Endothelial cell of umbilical vein (primary cell): ENCODE results near the gene KLF17. TPM values are rescaled to one million over a fixed set of nuclear protein-coding genes. Genes with fewer than 3 reads are reported as not detected.

ENCODE experiments used
- BruUV-seq: library from RNA; stranded (reverse); fragments of 400-500 nt; replicated peaks from 2 replicates; lab custom pipeline; 2021; lab: Mats Ljungman, UMichigan
- CTCF ChIA-PET: fragments of 300-600, 350-600 bp; sonication (Branson Sonifier 250); formaldehyde crosslinking; loops from one replicate; lab custom pipeline; 2021; ENCODE audit warnings: antibody characterized with exemption, inconsistent platforms; lab: Charles Lee
- POLR2A ChIA-PET: fragments of 300-600, 350-600 bp; sonication (Branson Sonifier 250); formaldehyde crosslinking; loops from one replicate; lab custom pipeline; 2021; ENCODE audit warnings: antibody characterized with exemption, inconsistent platforms; lab: Charles Lee
- DNase-seq: peaks from one replicate; pipeline ENCODE4 v3.0.0-alpha.2; 2011; ENCODE audit warnings: low read depth, low spot score
- FAIRE-seq: peaks from 2 replicates; lab custom pipeline; 2011; peaks lifted over from hg19 to GRCh38; lab: Jason Lieb, UNC
- H2AFZ ChIP-seq: 2 replicates; pipeline ENCODE4 v1.6.0; 2012; ENCODE audit warnings: low read depth, low read length, control low read depth, inconsistent platforms
- H3K27ac ChIP-seq: 2 replicates; pipeline ENCODE4 v1.5.1; 2011; ENCODE audit warnings: low read depth, mild to moderate bottlenecking, control low read depth, low read length, moderate library complexity; ENCODE audit not compliant: insufficient read depth
- H3K27me3 ChIP-seq, 2 experiments: 2 replicates each; pipeline versions ENCODE4 v1.6.0 to v1.6.1; 2011; ENCODE audit warnings: low read length in 2 of 2, mixed read lengths in 1 of 2; ENCODE audit not compliant: control insufficient read depth in 2 of 2, insufficient read depth in 2 of 2
- H3K36me3 ChIP-seq, 2 experiments: 2 replicates in 1 of 2; 3 replicates in 1 of 2; pipeline ENCODE4 v1.5.1; 2011; ENCODE audit warnings: low read length in 2 of 2, mild to moderate bottlenecking in 1 of 2, moderate library complexity in 1 of 2; ENCODE audit not compliant: control insufficient read depth in 2 of 2, insufficient read depth in 2 of 2; ENCODE audit errors: extremely low read depth in 1 of 2
- H3K4me1 ChIP-seq: 3 replicates; pipeline ENCODE4 v1.5.1; 2011; ENCODE audit warnings: mild to moderate bottlenecking, low read length; ENCODE audit not compliant: control insufficient read depth, insufficient read depth; ENCODE audit errors: extremely low read depth
- H3K4me2 ChIP-seq: 2 replicates; pipeline ENCODE4 v1.6.1; 2011; ENCODE audit warnings: low read length, control low read depth, mixed read lengths; ENCODE audit not compliant: insufficient read depth
- H3K4me3 ChIP-seq, 3 experiments: fragments of 200-600 bp in 1 of 3; sonication (generic), shearing (Covaris generic) in 1 of 3; replicated peaks in 1 of 3; 2 replicates each; pipeline ENCODE4 v1.5.1; 2011 to 2016; ENCODE audit warnings: control low read depth in 3 of 3, low read length in 3 of 3, mild to moderate bottlenecking in 2 of 3, inconsistent platforms in 1 of 3, low read depth in 1 of 3, moderate library complexity in 1 of 3; ENCODE audit not compliant: insufficient read depth in 1 of 3
- H3K79me2 ChIP-seq: 2 replicates; pipeline ENCODE4 v1.6.0; 2012; ENCODE audit warnings: low read length, inconsistent platforms; ENCODE audit not compliant: control insufficient read depth, insufficient read depth
- H3K9ac ChIP-seq: replicated peaks from 2 replicates; pipeline ENCODE3; 2011; ENCODE audit warnings: low read length, control low read depth; ENCODE audit not compliant: insufficient read depth; ENCODE audit errors: extremely low read depth
- H3K9me1 ChIP-seq: replicated peaks from 3 replicates; pipeline ENCODE4 v1.6.0; 2011; ENCODE audit warnings: mild to moderate bottlenecking, low read length; ENCODE audit not compliant: control insufficient read depth, insufficient read depth; ENCODE audit errors: extremely low read depth
- H3K9me3 ChIP-seq: replicated peaks from 2 replicates; pipeline ENCODE4 v1.5.1; 2012; ENCODE audit warnings: low read length, inconsistent platforms; ENCODE audit not compliant: control insufficient read depth, insufficient read depth
- H4K20me1 ChIP-seq: replicated peaks from 2 replicates; pipeline ENCODE3; 2011; ENCODE audit warnings: mild to moderate bottlenecking, low read length; ENCODE audit not compliant: control insufficient read depth, insufficient read depth; ENCODE audit errors: extremely low read depth
- CTCF ChIP-seq, 2 donors: IDR thresholded peaks; 1 replicate in 1 of 2; 2 replicates in 1 of 2; pipeline ENCODE4 v1.5.1; 2011; ENCODE audit warnings: low read length in 2 of 2, mild to moderate bottlenecking in 2 of 2, moderate library complexity in 2 of 2, control low read depth in 1 of 2, inconsistent platforms in 1 of 2, low read depth in 1 of 2; ENCODE audit not compliant: insufficient read depth in 1 of 2; ENCODE audit errors: extremely low read depth in 1 of 2
- EZH2 ChIP-seq: IDR thresholded peaks from 2 replicates; pipeline ENCODE4 v1.6.1; 2012; ENCODE audit warnings: borderline replicate concordance, low read depth, mild to moderate bottlenecking, moderate library complexity, low read length, inconsistent platforms; ENCODE audit not compliant: severe bottlenecking
- FOS ChIP-seq: IDR thresholded peaks from 2 replicates; pipeline ENCODE4 v1.6.1; 2011; ENCODE audit warnings: mild to moderate bottlenecking, low read length, moderate library complexity, borderline replicate concordance; ENCODE audit not compliant: insufficient read depth
- GATA2 ChIP-seq: IDR thresholded peaks from 2 replicates; pipeline ENCODE4 v1.7.0; 2011; ENCODE audit warnings: low read depth, mild to moderate bottlenecking, moderate library complexity, mixed read lengths, low read length; ENCODE audit not compliant: insufficient read length, insufficient read depth
- JUN ChIP-seq: IDR thresholded peaks from 2 replicates; pipeline ENCODE4 v1.6.1; 2011; ENCODE audit warnings: borderline replicate concordance, low read depth; ENCODE audit not compliant: insufficient read length, insufficient read depth
- MAX ChIP-seq: IDR thresholded peaks from 2 replicates; pipeline ENCODE4 v1.6.1; 2011; ENCODE audit not compliant: insufficient read depth, insufficient read length
- MYC ChIP-seq: IDR thresholded peaks from one replicate; pipeline ENCODE4 v1.6.1; 2011; ENCODE audit warnings: mild to moderate bottlenecking, low read depth, low read length
- POLR2A ChIP-seq: IDR thresholded peaks from 2 replicates; pipeline ENCODE4 v1.6.1; 2012; ENCODE audit warnings: low read depth, mild to moderate bottlenecking, control low read depth, low read length
- POLR2AphosphoS5 ChIP-seq: IDR thresholded peaks from 2 replicates; pipeline ENCODE4 v1.6.1; 2012; ENCODE audit warnings: low read depth, mild to moderate bottlenecking, control low read depth, low read length, moderate library complexity; ENCODE audit not compliant: insufficient read depth
- dilution Hi-C: fragments of 300-500 bp; cut with MboI; formaldehyde crosslinking; loops from one replicate; pipeline ENCODE4 v1.15.0; 2019; ENCODE audit warnings: low sequenced_read_pairs; ENCODE audit not compliant: extremely low pct_ligation_motif_present
- intact Hi-C: fragments of 100-400 bp; cut with micrococcal nuclease; formaldehyde crosslinking; loops from one replicate; pipeline ENCODE4 v1.10.0; 2022
- polyA plus RNA-seq, 4 experiments: library from polyadenylated mRNA; depleted of rRNA in 3 of 4; stranded (reverse) in 3 of 4; unstranded in 1 of 4; fragments of >200 nt; gene quantifications; 2 replicates each; pipeline versions ENCODE4 v1.2.1 to v1.2.3, GENCODE V29; 2011 to 2012; ENCODE audit warnings: missing spikeins in 1 of 4
- total RNA-seq: library from RNA; stranded (reverse); gene quantifications from 2 replicates; pipeline ENCODE4 v1.2.3, GENCODE V29; 2021

Gene KLF17
- total and polyA plus RNA-seq, 2 donors (not counting 3 experiments of a cell fraction or from before 2014, with no cell fraction given), result not detected

GRCh38 chr1:44154049-44154448, 35.4 kb downstream of the KLF17 start:
- H3K27ac ChIP-seq, result no peak overlapping the region
- ChIA-PET CTCF (no interaction called here), POLR2A (no interaction called here)
- no peak for TF ChIP-seq POLR2AphosphoS5
- no peak for TF ChIP-seq CTCF (IDR thresholded peaks at IDR 0.05; ENCODE audit: extremely low read depth in 1 of 2, insufficient read depth in 1 of 2, low read depth in 1 of 2, low read length in 2 of 2)
- H3K9me3 ChIP-seq, result no peaks in the 10 kb centered on the region
- H3K4me1 ChIP-seq, result no peaks in the 10 kb centered on the region
- DNase-seq, result no peak
- dilution Hi-C loops (no loop called here), intact Hi-C loops (no loop called here)
- no peaks in the 10 kb centered on the region for H3K79me2 ChIP-seq
- H2AFZ ChIP-seq, result no peak overlapping the region
- H3K4me2 ChIP-seq, result no peak overlapping the region
- no peaks in the 10 kb centered on the region for H3K9me1 ChIP-seq
- no peaks in the 10 kb centered on the region for H4K20me1 ChIP-seq
- peaks cover 0 to 4% of the 10 kb centered on the region in 2 experiments for H3K27me3 ChIP-seq
- H3K36me3 ChIP-seq, result no peaks in the 10 kb centered on the region
- no TSS peak for BruUV-seq
- no peak overlapping the region for H3K4me3 ChIP-seq
- H3K9ac ChIP-seq, result no peak overlapping the region
- FAIRE-seq, result no peak

GRCh38 chr1:44157903-44158302, 39.3 kb downstream of the KLF17 start:
- DNase-seq, result no peak
- ChIA-PET CTCF (no interaction called here), POLR2A (no interaction called here)
- no peak overlapping the region for H2AFZ ChIP-seq
- H3K9me3 ChIP-seq, result no peaks in the 10 kb centered on the region
- no peak overlapping the region for H3K9ac ChIP-seq
- no TSS peak for BruUV-seq
- H3K79me2 ChIP-seq, result no peaks in the 10 kb centered on the region
- FAIRE-seq, result no peak
- no peak overlapping the region for H3K4me3 ChIP-seq
- no peaks in the 10 kb centered on the region for H3K36me3 ChIP-seq
- TF ChIP-seq POLR2AphosphoS5 (no peak), MYC (no peak), GATA2 (no peak), JUN (no peak), POLR2A (no peak), CTCF (IDR thresholded peaks at IDR 0.05; ENCODE audit: extremely low read depth in 1 of 2, insufficient read depth in 1 of 2, low read depth in 1 of 2, low read length in 2 of 2) (no peak), MAX (no peak), FOS (no peak), EZH2 (no peak)
- H3K4me2 ChIP-seq, result no peak overlapping the region
- H3K4me1 ChIP-seq, result no peaks in the 10 kb centered on the region
- H3K9me1 ChIP-seq, result no peaks in the 10 kb centered on the region
- dilution Hi-C loops (no loop called here), intact Hi-C loops (no loop called here)
- H3K27ac ChIP-seq, result no peak overlapping the region
- H3K27me3 ChIP-seq, result peaks cover 0 to 3% of the 10 kb centered on the region in 2 experiments
- H4K20me1 ChIP-seq, result no peaks in the 10 kb centered on the region
